GM12872 (cell line): Measurements from ENCODE around the gene RNF213.

ENCODE experiments used
- TF ChIP-seq, protein P1 (sequence below): IDR thresholded peaks from 3 replicates; pipeline ENCODE4 v1.5.1; 2011; ENCODE audit warnings: low read depth, mild to moderate bottlenecking, low read length, moderate library complexity; ENCODE audit not compliant: insufficient read depth

Gene RNF213

DNA sequence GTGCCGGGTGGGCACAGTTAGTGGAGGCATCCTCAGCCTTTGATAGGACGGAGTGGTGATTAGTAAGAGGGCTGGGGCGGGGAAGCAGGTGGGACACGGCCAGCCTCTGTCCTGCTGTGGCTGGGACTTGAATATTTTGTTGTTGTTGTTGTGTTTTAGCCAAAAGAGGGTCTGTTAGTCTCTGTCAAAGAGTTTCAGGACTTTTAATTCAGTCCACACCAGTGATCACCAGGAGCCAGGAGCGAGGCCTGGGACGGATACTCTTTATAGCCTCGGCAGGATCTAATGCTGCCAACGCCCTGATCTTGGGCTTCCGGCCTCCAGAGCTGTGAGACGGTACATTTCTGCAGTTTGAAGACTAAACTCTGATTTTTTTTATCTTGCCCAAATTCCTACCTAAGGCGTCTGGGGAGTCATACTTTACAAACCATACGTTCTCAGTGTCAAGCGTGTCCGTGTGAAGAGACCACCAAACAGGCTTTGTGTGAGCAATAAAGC, 2.9 kb upstream of the RNF213 start:
- TF ChIP-seq, protein P1, sequence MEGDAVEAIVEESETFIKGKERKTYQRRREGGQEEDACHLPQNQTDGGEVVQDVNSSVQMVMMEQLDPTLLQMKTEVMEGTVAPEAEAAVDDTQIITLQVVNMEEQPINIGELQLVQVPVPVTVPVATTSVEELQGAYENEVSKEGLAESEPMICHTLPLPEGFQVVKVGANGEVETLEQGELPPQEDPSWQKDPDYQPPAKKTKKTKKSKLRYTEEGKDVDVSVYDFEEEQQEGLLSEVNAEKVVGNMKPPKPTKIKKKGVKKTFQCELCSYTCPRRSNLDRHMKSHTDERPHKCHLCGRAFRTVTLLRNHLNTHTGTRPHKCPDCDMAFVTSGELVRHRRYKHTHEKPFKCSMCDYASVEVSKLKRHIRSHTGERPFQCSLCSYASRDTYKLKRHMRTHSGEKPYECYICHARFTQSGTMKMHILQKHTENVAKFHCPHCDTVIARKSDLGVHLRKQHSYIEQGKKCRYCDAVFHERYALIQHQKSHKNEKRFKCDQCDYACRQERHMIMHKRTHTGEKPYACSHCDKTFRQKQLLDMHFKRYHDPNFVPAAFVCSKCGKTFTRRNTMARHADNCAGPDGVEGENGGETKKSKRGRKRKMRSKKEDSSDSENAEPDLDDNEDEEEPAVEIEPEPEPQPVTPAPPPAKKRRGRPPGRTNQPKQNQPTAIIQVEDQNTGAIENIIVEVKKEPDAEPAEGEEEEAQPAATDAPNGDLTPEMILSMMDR = no peak

DNA sequence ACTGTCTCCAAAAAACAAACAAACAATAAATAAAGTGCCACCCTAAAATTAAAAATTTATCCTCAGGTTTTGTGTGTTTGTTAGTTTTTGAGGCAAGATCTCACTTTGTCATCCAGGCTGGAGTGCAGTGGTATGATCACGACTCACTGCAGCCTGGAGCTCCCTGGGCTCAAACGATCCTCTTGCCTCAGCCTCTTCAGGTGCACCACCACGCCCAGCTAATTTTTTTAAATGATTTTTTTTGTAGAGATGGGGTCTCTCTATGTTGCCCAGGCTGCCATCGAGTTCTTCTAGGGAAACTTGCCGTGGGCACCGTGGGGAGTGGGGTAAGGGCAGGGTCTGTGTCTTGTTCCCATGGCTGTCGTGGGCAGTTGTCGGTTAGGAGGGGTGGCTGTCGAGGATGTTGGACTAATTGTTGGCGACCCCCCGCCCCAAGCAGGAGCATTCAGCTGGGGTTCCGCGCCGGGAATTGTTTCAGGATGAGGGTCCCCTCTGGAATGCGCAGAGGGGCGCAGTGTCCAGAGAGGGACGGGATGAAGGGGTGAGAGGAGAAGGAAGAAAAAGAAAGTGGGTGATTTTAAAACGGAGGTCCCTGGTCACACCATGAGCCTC, 1.1 kb upstream of the RNF213 start:
- TF ChIP-seq, protein P1 = no peak

DNA sequence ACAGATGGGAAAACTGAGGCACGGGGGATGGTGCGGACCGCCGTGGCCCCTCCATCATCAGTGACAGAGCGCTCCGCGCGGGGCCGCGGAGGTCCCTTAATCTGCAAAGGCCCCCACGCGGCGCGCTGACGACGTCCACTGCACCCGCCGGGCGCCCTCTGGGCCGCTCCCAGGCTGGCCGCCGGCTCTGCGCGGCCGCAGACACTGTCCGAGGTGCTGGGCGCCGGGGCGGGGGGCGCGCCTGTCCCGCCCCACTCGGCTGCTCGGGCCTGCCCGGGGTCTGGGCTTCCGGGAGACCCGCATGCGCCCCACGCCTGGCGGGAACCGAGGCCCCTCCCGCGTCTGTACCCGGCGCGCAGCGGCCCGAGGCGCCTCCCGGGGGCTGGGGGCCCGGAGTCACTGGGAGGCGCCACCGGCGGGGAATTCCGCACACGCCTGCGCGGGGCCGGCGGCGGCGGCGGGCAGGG, 550 bp upstream of the RNF213 start:
- TF ChIP-seq, protein P1 = no peak

DNA sequence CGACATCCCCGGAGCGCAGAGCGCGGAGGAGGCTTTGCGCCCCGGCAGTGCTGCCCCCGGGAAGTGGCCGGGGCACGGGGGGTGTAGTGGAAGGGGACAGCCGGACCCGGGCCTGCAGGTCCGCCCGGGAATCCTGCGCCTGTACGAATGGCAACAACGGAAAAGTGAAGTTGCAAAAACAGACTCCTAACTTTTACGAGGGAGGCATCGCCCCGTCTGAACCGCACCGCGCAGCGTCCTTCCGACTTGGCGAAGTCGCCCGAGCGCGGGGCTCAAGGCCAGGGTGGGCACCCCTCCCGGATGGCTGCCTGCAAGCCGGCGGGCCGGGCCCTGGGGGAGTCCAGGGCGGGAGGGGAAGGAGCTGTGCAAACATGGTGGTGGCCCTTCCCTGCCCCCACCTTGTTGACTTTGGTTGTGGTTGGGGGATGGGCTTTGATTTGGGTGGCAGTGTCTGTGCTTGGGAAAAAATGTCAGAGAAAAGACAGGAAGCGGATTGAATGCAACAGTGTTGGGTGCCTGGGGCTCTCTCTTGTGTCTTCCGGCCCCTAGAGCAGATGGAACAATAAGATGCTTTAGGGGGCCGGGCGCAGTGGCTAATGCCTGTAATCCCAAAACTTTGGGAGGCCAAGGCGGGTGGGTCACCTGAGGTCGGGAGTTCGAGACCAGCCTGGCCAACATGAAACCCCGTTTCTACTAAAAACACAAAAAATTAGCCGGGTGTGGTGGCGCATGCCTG, 675 bp downstream of the RNF213 start:
- TF ChIP-seq, protein P1 = no peak

DNA sequence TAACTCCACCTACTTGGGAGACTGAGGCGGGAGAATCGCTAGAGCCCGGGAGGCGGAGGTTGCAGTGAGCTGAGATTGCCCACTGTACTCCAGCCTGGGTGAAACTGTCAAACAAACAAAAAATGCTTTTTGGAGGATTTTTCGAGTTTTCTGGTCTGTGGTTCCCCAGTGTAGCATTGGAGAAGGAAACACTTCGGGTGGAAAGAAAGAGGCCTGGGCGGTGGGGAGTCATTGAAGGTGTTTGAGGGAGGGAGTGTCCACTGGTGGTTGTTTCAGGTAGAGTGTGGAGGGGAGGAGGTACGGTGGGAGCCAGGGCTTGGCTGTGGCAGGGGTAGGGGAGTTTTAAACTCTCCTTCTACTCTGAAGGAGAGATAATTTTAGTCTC, 1.2 kb downstream of the RNF213 start:
- TF ChIP-seq, protein P1 = no peak

DNA sequence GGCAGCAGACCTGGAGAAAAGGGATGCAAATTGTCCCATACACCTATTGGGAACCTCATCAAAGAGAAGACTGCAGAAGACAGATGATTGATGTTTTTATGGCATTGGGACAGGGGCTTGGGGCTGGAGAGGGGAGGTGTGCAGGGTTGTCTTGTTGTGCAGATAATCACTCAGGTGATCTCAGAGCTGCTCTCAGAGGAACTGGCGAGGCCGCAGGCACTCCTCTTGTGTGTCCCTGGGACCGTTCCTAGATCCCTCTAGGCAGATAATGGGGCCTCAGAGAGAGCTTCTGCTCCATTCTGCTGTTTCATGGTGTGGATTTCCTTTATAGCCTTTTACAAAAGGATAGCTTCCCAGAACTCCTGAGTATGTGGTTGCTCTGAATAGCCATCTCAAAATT, 1.6 kb downstream of the RNF213 start:
- TF ChIP-seq, protein P1 = no peak

DNA sequence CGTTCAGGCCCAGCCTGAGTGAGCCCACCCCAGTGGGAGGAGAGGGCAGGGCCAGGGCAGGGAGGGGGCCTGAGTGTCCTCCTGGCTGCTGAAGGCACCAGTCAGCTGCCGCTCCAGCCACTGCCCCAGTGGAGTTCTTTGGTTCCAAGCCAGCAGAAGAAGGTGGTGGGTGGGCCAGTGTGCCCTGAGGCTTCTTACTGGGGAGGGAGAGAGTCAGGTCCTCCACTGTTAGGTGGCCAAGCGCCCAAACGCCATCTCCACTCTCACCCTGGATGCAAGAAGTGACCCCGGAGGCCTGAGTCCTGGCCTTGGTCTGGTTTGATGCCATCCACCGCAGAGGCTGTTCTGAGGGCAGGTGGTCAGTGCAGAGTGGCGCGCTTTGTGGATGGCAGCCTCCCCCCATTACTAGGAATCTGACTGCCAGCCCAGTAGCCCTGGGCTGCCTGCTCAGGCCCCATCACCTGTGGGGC, 2.2 kb downstream of the RNF213 start:
- TF ChIP-seq, protein P1 = no peak
